CD4-positive, alpha-beta T cell treated with Interleukin-21 for 1 hour (primary cell): Measurements from ENCODE around the gene GPX2.
"Not testable (repeated sequence)": the region's sequence is repeated elsewhere in the genome, so short reads cannot be mapped to it uniquely, and the experiment has no call there.

Source experiments
- DNase-seq: peaks from one replicate; pipeline ENCODE4 v3.0.0-alpha.2; 2020

GPX2 gene

DNA sequence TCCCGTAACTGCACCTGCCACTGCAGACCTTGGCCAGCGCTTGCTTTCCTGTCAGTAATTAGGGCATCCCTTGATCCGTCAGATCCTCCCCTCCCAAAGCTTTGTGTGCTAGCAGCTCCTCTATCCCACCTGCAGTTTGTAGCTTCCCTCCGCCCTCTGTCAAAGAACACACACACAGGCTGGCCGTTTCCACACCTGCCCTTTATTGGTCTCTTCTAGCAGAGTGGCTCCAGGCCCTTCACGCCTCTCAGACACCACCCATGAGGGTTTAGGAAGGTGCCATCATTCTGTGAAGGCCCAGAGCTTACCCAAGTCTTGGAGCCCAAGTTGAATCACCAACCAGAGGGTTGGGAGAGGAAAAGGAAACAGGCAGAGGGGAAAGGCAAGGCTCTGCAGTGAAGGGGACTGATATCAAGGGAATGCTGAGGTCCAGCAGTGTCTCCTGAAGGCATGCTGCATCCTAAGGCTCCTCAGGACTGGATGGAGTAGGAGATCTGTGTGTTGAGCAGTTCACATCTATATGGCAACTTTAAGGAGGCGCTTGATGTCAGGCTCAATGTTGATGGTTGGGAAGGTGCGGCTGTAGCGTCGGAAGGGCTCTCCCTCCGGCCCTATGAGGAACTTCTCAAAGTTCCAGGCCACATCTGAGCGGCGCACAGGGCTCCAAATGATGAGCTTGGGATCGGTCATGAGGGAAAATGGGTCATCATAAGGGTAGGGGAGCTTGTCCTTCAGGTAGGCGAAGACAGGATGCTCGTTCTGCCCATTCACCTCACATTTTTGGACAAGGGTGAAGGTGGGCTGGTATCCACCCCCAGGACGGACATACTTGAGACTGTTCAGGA, 3.4 kb downstream of the GPX2 start:
- DNase-seq, result no peak

DNA sequence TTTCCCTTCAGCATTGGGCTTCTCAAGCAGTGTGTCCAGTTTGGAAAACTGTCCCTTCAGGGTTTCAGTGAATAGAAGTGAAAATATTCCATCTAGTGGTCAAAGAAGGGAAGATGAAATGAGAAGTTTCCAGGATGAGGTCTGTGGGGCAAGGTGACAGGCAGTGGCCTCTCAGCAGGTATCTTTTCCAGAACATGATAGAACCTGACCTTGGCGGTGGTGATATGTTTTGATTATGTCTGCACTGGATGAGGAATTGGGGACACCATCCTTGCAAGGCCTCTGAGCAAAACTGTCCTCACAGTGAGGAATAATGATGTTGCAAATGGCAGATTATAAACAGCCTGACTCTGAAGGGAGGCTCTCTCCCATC, 4.7 kb downstream of the GPX2 start:
- DNase-seq, result no peak

DNA sequence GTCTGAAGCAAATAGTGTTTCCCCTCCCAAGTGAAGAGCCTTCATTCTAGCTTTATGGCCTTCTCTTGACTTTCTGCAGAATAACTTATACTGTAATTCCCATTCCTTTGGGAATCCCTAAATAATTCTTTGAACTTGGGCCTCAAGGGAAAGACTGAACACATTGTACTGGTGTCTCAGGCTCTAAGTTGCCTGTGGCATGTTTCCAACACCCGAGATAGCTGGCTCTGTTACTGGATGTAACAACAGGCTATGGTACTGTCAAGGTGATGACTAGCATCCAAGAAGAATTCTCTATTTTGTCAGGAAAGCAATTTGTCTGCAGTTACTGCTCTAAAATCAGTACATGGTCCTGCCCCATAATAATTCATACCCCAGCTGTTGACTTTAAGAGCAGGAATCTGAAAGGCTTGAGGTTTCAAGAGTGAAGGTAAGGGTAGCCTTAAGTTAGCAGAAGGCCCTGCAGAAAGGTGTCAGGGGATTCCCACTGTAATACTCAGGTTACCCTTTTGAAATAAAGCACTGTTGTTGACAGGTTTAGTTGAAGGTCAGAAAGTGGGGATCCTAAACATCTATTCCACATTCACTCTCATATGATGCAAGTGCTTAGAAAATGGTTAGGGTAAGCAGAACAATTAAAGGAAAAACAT, 5.2 kb downstream of the GPX2 start:
- no peak for DNase-seq

DNA sequence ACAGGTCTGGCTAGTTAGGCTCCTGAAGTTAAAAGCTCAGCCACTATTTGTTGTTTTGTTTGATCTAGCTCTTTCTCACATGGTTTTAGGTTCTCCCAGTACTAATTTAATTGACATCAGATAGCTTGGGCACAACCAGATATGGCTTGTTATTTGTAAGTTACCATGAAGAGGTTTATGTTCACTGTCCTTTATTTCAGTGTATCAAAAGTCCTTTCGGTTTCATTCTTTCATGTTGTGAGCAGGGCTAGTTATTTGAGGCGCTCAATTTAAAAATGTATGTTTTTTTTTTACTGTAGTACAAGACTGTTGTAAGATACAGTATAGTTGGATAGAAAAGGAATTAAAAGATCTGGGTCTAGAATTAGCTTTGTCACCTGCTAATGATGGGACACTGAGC, 7.0 kb downstream of the GPX2 start:
- DNase-seq, result peak; percentile 28

DNA sequence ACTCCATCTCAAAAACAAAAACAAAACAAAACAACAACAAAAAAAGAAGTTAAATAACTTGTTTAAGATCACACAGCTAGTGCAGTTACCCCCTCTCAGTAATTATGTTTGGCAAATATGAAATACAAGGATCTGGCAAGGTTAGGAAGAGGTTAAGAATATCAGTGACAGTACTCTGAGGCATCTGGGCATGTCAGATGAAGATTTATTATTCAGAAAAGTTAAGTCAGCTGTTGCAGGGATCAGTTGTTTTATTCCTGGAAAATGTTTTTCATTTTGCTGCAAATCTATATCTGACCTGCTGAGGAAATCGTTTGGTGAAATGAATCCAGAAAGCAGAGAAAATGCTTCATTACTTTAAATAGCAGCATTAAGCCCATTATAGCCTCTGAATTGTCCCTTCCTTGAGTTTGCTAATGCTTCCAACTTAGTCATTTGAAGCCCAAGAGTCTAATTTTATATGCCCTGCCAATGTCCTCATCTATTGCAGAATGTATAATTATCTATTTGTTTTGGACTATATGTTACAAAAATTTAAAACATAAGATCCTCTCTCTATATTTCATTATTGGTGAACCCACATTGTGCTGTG, 8.1 kb downstream of the GPX2 start:
- DNase-seq, result no peak

DNA sequence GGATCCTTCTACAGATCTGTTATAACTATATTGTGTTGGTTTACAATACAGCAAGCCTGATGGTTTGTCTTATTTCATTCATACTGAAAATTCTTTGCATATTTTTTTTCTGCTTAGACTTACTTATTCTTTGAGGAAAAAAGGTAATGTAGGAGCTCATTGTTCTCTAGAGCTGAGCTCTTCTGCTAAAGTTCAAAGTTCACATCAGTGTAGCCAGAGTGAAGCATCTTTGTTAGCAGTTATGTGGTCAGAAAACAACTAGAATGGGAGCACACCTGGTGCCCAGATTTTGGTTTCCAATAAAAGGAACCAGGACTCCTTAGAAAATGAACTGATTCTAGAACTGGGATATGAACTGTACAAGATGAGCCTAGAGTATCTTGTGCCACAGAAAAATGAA, 10.3 kb downstream of the GPX2 start:
- no peak for DNase-seq

DNA sequence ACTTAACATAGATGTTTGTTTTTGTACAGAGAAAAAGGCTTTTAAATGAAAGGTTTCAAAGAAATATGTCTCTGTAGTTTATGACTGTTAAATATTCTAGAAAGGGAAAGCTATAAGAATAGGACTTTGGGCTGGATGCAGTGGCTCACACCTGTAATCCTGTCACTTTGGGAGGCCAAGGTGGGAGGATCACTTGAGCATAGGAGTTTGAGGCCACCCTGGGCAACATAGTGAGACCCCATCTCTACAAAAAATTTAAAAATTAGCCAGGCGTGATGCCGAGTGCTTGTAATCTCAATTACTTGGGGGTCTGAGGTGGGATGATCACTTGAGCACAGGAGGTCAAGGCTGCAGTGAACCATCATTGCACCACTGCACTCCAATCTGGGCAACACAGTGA, 11.4 kb downstream of the GPX2 start:
- DNase-seq, result no peak

DNA sequence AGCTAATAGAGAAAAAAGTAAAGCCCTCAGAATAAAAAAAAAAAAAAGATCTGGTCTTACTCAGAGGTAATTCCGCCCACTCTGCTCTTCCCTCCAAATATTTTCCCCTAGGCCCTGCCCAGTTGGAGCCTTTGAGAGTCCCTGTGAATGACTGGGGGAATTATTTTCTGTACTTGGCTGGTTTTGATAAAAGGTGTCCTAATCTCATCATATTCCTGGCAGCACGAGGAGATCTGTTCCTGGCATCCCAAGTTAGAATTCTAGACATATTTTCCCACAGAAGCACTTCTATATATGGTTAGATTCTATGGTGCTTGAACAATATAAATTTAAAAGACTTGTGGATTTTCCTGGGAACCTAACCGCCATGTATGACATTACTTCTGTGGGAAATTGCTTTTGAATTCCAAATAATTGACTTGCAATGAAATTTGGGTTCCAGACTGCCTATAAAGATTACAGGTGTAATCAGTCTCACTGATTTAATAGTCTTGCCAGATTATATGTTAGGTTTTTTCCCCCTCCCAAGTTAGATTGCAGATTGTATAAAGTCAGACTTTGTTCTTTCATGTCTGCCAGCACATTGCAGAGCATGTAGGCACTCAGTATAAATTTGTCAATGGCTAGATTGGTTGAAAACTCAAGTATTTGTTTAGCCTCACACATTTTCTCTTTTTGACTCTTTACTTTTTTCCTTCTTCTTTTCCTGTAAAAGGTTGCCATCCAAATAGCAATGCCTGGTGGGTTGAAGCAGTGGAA, 12.3 kb downstream of the GPX2 start:
- DNase-seq, result no peak

DNA sequence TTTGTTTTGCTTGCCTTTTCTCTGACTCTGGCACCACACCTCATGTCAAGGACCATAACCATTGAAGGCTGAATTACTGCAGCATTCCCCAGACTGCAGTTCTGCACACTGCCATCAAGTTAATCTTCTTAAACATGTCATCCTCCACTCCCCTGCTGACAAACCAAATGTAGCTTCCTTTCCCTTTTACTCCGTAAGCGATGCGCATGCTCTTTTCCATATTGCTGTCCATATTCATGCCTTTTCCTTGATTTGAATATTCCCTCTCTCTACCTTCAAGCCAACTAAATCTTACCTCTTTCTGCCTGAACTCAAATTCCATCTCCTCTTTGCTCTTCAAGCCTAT, 13.6 kb downstream of the GPX2 start:
- DNase-seq, result no peak

DNA sequence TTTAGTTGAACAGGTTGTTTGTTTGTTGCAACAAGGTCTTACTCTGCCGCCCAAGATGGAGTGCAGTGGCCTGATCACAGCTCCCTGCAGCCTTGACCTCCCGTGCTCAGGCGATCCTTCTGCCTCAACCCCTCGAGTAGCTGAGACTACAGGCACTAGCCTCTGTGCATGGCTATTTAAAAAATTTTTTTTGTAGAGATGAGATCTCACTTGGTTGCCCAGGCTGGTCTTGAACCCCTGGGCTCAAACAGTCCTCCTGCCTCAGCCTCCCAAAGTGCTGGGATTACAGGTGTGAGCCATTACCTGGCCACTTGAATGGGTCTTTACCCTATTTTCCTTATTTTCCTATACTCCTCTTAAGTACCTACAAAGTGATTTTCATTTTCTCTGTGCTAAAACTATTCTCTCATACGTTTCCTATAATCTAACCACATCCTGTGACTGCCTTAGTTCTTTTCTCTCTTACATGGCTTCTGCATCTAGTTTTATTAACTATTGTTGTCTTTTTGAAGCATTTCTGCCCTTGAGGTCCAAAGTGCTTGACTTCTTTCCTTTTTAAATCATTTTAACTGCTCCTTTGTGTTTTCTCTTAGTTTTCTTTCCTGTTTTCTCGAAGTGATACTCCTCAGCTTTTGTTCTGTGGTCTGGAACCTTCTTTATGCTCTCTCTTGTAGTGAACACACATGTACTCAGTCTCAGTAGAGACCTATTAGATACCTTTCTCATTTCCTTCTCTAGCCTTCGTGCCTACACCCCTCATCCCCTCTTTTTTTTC, 14.1 kb downstream of the GPX2 start:
- DNase-seq, result peak; percentile 42

DNA sequence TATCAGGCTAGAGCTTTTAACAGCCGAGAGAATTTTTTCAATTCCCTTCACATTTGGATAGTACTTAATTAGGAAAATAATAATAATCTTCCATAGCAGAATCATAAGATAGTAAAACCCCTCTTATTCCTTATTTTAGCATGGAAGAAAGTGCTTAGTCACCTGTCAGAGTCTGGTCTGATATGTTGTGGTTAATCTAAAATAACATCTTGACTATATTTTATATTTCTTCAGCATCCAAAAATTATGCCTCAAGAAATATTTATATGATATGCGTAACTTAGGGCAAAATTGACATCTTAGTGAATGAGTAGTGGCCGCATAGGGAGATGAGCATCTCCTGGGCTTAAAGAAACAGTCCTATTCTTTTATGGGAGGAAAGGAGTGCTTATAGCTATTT, 15.5 kb downstream of the GPX2 start:
- DNase-seq, result no peak

DNA sequence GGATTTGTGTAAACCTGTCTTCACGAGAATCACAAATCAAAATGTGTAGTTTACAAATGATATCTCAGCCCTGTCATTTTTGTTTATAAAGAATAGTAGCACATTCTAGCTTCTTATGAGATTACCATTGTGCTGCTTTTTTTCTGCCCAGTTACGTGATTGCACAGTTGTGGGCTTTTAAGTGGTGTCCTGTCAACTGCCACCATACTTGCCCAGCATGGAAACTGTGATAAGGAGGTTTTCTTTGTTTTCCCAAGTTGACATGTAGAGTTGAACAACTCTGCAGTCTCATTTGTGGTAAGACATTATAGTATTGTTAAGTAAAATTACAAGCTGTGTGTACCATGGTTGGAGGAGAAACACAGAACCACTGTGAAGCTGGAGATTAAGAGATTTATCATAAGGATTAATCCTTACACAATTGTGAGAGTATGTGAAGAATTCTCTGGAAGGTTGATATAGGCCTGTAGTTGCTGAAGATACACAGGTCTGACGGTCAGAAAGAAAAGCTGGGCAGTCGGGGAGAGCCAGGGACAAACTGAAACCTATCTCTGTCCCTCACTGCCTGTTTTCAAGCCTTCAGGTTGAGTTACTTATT, 16.0 kb downstream of the GPX2 start:
- no peak for DNase-seq

DNA sequence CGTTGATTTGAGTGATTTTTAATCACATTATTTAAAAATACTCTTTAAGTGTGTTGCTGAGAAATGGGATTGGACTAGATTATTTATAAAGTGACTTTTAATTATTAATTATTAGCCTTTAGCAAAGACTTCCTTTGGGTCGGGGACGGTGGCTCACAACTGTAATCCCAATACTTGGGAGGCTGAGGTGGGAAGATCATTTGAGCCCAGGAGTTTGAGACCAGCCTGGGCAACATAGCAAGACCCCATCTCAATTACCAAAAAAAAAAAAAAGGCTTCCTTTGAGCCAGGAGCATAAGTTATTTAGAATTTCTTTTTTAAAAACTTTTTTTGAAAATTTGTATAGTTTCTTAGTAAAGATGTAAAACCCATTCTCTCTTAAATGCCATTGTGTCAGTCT, 19.5 kb downstream of the GPX2 start:
- no peak for DNase-seq

DNA sequence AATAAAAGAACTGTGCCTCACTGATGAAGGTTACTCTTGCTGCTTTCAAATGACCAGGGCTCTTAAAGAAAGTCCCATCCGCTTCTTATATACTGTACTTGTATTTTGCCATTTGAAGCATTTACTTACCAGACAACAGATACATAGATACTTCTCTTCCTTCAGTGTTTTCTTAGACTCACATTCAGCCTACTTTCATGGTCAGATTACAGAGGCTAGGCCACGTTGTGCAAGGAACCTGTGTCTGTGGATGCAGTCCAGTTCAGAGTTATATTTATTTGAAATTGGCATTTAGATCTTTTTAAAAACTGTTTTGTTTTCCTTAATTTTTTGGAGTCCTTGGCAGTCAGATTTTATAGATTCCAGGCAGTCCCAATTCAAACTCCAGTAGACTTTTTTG, 22.1 kb downstream of the GPX2 start:
- DNase-seq, result no peak

DNA sequence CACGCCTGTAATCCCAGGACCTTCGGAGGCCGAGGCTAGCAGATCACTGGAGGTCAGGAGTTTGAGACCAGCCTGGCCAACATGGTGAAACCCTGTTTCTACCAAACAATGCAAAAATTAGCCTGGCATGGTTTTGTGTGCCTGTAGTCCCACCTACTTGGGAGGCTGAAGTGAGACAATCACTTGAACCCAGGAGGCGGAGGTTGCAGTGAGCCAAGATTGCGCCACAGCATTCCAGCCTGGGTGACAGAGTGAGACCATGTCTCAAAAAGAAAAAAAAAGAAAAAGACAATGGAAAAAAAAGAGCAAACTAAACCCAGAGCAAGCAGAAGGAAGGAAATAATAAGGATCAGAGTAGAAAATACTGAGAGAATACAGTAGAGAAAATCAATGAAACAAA, 22.9 kb downstream of the GPX2 start:
- no peak for DNase-seq

DNA sequence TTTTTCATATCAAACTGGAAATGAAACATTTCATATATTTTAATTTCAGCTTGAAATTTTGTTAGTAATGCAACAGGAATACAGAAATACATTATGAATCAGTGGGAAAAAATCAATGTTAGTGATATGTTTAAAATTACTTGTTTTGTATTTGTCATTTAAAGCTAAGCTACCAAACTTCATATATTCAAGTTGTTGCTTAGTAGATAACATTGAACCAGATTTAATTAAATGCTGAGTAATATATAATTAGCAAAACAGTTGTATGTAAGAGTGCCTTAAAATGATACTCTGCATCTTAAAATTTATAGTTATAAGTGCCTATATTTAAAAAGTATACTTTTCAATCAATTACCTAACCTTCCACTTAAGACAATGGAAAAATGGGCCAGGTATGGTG, 23.3 kb downstream of the GPX2 start:
- DNase-seq, result no peak

DNA sequence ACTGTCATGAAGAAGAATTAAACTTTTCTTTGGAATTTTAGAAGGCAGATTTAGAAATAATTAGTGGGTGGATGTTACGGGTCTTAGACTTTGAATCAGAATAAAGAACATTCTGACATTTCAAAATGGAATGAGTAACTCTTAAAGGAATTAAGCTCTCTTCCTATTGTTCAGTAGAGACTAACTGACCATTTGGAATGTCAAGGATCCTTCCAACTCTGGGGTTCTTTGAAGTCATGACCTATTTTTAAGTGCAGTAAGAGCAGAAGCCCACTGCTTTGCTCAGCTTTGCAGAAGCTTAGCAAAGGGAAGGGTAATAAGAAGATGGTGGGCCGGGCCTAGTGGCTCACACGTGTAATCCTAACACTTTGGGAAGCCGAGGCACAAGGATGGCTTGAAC, 24.3 kb downstream of the GPX2 start:
- no peak for DNase-seq

DNA sequence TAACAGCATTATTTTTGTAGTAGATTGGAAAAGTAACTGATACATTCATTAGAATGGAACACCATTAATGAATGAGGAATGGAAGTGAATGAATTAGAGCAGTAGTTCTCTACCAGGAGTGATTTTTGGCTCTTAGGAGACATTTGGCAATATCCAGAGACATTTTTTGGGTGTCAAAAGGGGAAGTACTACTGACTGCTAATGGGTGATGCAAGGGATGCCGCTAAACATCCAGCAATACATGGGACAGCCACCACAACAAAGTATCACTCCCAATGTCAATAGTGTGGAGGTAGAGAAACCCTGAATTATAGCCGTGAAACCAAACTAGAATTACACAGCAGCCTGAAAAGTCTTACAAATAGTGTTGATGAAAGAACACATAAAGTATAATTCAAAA, 26.7 kb downstream of the GPX2 start:
- no peak for DNase-seq

DNA sequence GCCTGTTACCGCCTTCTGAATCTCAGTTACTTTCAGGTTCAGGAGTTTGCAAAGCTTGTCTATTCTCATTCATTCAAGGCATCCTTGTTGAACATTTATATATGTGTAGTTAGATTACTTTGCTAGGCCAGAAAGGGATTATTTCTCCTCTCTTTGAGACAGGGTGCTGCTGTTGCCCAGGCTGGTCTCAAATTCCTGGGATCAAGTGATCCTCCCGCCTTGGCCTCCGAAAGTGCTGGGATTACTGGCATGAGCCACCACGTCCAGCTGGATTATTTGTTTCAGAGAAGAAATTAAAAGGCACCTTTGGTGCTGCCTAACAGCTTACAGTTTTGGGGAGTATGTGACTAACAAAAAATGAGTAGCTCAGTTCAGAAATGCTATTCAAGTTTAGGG, 27.5 kb downstream of the GPX2 start:
- no peak for DNase-seq

DNA sequence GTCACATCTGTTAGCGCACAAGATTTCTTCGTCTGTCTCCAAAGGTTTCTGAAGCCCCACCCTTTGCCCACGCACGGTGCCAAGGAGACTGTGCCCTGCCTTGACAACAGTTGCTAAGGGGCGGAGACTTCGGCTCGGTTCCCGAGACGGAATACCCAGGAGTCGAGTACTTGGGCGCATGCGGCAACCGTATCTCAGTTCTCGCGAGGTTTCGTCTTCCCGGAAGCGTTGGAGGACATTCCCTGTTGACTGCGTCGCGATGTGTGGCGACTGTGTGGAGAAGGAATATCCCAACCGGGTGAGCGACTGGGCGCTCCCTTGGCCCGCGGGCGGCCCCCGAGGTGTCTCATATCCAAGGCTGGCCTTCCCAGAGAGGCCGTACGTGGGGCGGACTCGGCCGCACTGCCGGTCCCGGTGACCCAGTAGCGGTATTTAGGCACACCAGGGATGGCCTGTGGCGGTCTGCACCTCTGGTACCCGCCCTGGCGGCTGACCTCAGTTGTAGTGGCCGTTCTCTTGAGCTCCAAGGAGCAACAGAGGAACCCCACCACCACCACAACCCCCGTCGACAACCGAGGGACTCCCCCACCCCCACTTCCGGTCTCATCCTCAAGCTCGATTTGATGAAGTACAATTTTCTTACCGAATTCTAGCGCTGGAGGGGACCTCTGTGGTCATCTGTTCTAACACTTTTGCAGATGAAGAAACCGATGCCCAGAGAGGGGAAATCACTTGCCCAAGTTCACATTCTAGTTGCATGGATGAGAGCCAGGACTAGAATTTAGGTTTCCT, 28.1 kb downstream of the GPX2 start, which contains the start of gene CHURC1:
Gene CHURC1, plus strand, starts transcription at position 219 of the 792 bp plus-strand sequence. Its CDS starts 41 bp downstream, at position 260.
- DNase-seq, result peak; percentile 99

DNA sequence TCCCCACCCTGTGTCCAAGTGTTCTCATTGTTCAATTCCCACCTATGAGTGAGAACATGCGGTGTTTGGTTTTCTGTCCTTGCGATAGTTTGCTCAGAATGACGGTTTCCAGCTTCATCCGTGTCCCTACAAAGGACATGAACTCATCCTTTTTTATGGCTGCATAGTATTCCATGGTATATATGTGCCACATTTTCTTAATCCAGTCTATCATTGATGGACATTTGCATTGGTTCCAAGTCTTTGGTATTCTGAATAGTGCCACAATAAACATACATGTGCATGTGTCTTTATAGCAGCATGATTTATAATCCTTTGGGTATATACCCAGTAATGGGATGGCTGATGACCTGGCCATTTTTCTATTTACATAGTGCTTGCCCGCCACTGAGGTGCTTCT, 29.1 kb downstream of the GPX2 start:
- DNase-seq, result not testable (repeated sequence)

DNA sequence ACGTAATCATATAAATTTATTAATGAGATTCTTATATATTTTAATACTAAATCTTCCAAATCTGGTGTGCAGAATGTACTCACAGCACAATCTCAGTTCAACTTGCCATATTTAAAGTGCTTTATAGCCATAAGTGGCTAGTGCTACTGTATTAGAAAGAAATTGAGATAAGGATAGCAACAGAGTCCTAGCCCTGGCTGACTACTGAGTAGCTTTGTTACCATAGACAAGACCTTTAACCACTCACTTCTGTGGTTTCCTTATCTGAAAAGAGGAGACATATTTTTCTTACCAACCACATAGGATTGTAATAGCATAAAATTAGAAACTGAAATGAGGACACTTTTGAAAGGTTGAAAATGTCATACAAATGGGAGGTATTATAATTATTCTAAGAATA, 30.3 kb downstream of the GPX2 start:
- DNase-seq, result no peak
